ENCODE data around the gene CHAC1.
A peak's percentile ranks its signal among the peaks of the same experiment; 100 is the strongest.
"Not testable (repeated sequence)": the region's sequence is repeated elsewhere in the genome, so short reads cannot be mapped to it uniquely, and the experiment has no call there.

Gene CHAC1

GRCh38 chr15:40957041-40957555, 3.8 kb downstream of the CHAC1 start:
- DNase-seq (no peak), ATAC-seq (no peak)
- Mint-ChIP-seq H3K4me1 (peaks cover 72% of the 10 kb centered on the region), H3K4me3 (peak overlapping the region in 1 of 2 donors; percentile 9), H3K27me3 (no peaks in the 10 kb centered on the region), H3K27ac (peak overlapping the region in 1 of 2 donors; percentile 100), H3K9me3 (no peaks in the 10 kb centered on the region)

GRCh38 chr15:40957581-40958051, 4.3 kb downstream of the CHAC1 start:
- Mint-ChIP-seq H3K9me3 (no peaks in the 10 kb centered on the region), H3K4me3 (peak overlapping the region; percentile 9 to 24), H3K27me3 (no peaks in the 10 kb centered on the region), H3K27ac (peak overlapping the region in 1 of 2 donors; percentile 100), H3K4me1 (peaks cover 69% of the 10 kb centered on the region)
- DNase-seq (no peak), ATAC-seq (no peak)

GRCh38 chr15:40958146-40958545, 4.9 kb downstream of the CHAC1 start:
- Mint-ChIP-seq H3K4me3 (peak overlapping the region in 1 of 2 donors; percentile 28), H3K27me3 (no peaks in the 10 kb centered on the region), H3K9me3 (no peaks in the 10 kb centered on the region), H3K27ac (peak overlapping the region; percentile 50 to 100), H3K4me1 (peaks cover 68% of the 10 kb centered on the region)
- DNase-seq (no peak), ATAC-seq (no peak)

- peaks cover 63% of the 10 kb centered on the region for H3K4me1 Mint-ChIP-seq
- ATAC-seq (no peak), DNase-seq (no peak)
- no peaks in the 10 kb centered on the region for H3K27me3 Mint-ChIP-seq
- peak overlapping the region; percentile 27 to 100 for H3K27ac Mint-ChIP-seq
- H3K4me3 Mint-ChIP-seq = no peak overlapping the region
- H3K9me3 Mint-ChIP-seq = no peaks in the 10 kb centered on the region
Observed at GRCh38 chr15:40958723-40959122, 5.5 kb downstream of the CHAC1 start.

GRCh38 chr15:40959331-40960141, 6.3 kb downstream of the CHAC1 start:
- DNase-seq (no peak), ATAC-seq (no peak)
- Mint-ChIP-seq H3K4me3 (no peak overlapping the region), H3K27ac (peak overlapping the region; percentile 44 to 89), H3K27me3 (no peaks in the 10 kb centered on the region), H3K4me1 (peaks cover 56% of the 10 kb centered on the region), H3K9me3 (no peaks in the 10 kb centered on the region)

GRCh38 chr15:40960151-40960885, 7.0 kb downstream of the CHAC1 start:
- H3K27me3 Mint-ChIP-seq = no peaks in the 10 kb centered on the region
- peak overlapping the region; percentile 44 to 89 for H3K27ac Mint-ChIP-seq
- no peaks in the 10 kb centered on the region for H3K9me3 Mint-ChIP-seq
- no peak overlapping the region for H3K4me3 Mint-ChIP-seq
- no peak for DNase-seq
- H3K4me1 Mint-ChIP-seq = peaks cover 49% of the 10 kb centered on the region
- no peak for ATAC-seq

- Mint-ChIP-seq H3K9me3 (no peaks in the 10 kb centered on the region), H3K4me1 (peaks cover 42% of the 10 kb centered on the region), H3K27ac (no peak overlapping the region), H3K27me3 (no peaks in the 10 kb centered on the region), H3K4me3 (no peak overlapping the region)
- ATAC-seq (no peak), DNase-seq (no peak)
Observed at GRCh38 chr15:40960925-40961324, 7.7 kb downstream of the CHAC1 start.

GRCh38 chr15:40961740-40962139, 8.5 kb downstream of the CHAC1 start:
- H3K9me3 Mint-ChIP-seq, H3K27ac Mint-ChIP-seq, DNase-seq, H3K4me3 Mint-ChIP-seq, H3K27me3 Mint-ChIP-seq, ATAC-seq: not testable (repeated sequence)
- H3K4me1 Mint-ChIP-seq = peaks cover 34% of the 10 kb centered on the region

- not testable (repeated sequence) for H3K4me3 Mint-ChIP-seq, ATAC-seq, H3K9me3 Mint-ChIP-seq
Observed at GRCh38 chr15:40962317-40962716, 9.0 kb downstream of the CHAC1 start.

GRCh38 chr15:40963201-40963600, 9.9 kb downstream of the CHAC1 start:
- ATAC-seq (no peak), DNase-seq (no peak)
- Mint-ChIP-seq H3K4me3 (no peak overlapping the region), H3K27me3 (no peaks in the 10 kb centered on the region), H3K9me3 (no peaks in the 10 kb centered on the region), H3K27ac (peak overlapping the region in 1 of 2 donors; percentile 72), H3K4me1 (peaks cover 21% of the 10 kb centered on the region)

More at GRCh38 chr15:40962317-40962716, 9.0 kb downstream of the CHAC1 start:
- peaks cover 29% of the 10 kb centered on the region for H3K4me1 Mint-ChIP-seq
- not testable (repeated sequence) for H3K27me3 Mint-ChIP-seq, DNase-seq, H3K27ac Mint-ChIP-seq

GRCh38 chr15:40964006-40964405, 10.7 kb downstream of the CHAC1 start:
- Mint-ChIP-seq H3K27ac (no peak overlapping the region), H3K27me3 (no peaks in the 10 kb centered on the region), H3K9me3 (no peaks in the 10 kb centered on the region), H3K4me3 (no peak overlapping the region), H3K4me1 (peaks cover 13% of the 10 kb centered on the region)
- no peak for ATAC-seq
- DNase-seq = no peak

GRCh38 chr15:40964634-40965033, 11.4 kb downstream of the CHAC1 start:
- no peak overlapping the region for H3K4me3 Mint-ChIP-seq
- ATAC-seq = no peak
- H3K9me3 Mint-ChIP-seq = no peaks in the 10 kb centered on the region
- peaks cover 7% of the 10 kb centered on the region for H3K4me1 Mint-ChIP-seq
- no peaks in the 10 kb centered on the region for H3K27me3 Mint-ChIP-seq
- DNase-seq = no peak
- no peak overlapping the region for H3K27ac Mint-ChIP-seq

- DNase-seq (no peak), ATAC-seq (no peak)
- Mint-ChIP-seq H3K4me3 (no peak overlapping the region), H3K9me3 (no peaks in the 10 kb centered on the region), H3K4me1 (peaks cover 5% of the 10 kb centered on the region), H3K27ac (no peak overlapping the region), H3K27me3 (no peaks in the 10 kb centered on the region)
Observed at GRCh38 chr15:40968290-40969085, 15.2 kb downstream of the CHAC1 start.

GRCh38 chr15:40969363-40969762, 16.1 kb downstream of the CHAC1 start:
- Mint-ChIP-seq H3K9me3 (no peaks in the 10 kb centered on the region), H3K4me1 (peaks cover 5% of the 10 kb centered on the region), H3K27ac (peak overlapping the region in 1 of 2 donors; percentile 59), H3K27me3 (no peaks in the 10 kb centered on the region), H3K4me3 (no peak overlapping the region)
- no peak for ATAC-seq
- no peak for DNase-seq

- H3K4me3 Mint-ChIP-seq = no peak overlapping the region
- H3K27ac Mint-ChIP-seq = no peak overlapping the region
- H3K4me1 Mint-ChIP-seq = peaks cover 5% of the 10 kb centered on the region
- ATAC-seq = no peak
- H3K9me3 Mint-ChIP-seq = no peaks in the 10 kb centered on the region
- no peak for DNase-seq
- no peaks in the 10 kb centered on the region for H3K27me3 Mint-ChIP-seq
Observed at GRCh38 chr15:40974879-40975278, 21.6 kb downstream of the CHAC1 start.
